ENCODE measurements around the gene SLC2A5.

Gene SLC2A5

DNA sequence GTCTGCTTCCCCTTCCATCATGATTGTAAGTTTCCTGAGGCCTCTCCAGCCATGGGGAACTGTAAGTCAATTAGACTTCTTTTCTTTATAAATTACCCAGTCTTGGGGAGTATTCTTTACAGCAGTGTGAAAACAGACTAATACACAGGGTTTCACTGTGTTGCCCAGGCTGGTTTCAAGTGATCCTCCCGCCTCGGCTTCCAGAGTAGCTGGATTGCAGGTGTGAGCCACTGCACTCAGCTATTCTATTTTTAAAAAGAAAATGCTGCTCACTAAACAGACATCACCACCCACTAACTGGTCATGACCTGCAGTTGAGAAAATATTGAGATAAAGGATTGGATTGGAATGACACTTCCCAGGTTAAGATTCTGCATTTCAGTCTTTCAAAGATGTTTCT, 22.4 kb downstream of the SLC2A5 start:
- no peak overlapping the region for H2BK15ac ChIP-seq (ENCODE audit: low read depth, poor library complexity, severe bottlenecking)

DNA sequence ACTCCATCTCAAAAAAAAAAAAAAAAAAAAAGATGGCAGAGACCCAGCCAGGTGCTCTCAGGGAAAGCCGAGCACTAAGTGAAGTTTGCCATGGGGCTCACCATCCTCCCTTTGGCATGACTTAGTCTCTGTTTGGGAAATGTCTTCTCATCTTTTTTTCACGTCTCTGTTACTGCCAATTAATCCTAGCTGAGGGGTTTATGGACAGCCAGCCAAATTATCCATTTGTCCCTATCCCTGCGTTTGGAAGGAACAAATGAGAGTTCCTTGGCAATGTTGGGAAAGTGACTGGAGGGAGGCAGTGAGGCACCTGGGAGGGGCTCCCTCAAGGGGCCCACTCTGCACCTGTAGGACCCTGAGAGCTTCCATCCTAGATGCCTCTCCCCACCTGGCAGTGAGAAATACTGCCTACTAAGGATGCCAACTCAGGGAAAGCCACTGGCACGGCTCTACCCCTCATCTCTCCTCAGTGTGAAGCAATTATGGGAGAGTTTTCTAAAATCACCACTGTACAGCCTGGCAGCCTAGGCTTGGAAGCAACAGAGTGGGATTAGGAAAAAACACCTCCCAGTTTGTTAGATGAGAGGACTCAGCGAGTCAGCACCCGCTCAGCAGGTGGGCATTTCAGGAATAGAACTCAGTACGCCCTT, 23.4 kb downstream of the SLC2A5 start:
- Histone ChIP-seq H3K4me1 (ENCODE audit: control insufficient read depth, insufficient read depth, low read depth, low read length) (peaks cover 5% of the 10 kb centered on the region), H4K8ac (ENCODE audit: low read length) (no peak overlapping the region), H2AK5ac (ENCODE audit: low read length, severe bottlenecking) (no peak overlapping the region), H3K9me3 (ENCODE audit: control insufficient read depth, low read length) (no peaks in the 10 kb centered on the region), H2BK5ac (ENCODE audit: low read depth, low read length, poor library complexity, severe bottlenecking) (no peak overlapping the region), H3K9ac (ENCODE audit: low read length) (no peak overlapping the region), H3K4me3 (ENCODE audit: insufficient read depth in 1 of 2, low read depth in 1 of 2, low read length in 2 of 2) (no peak overlapping the region), H4K91ac (ENCODE audit: low read length) (no peak overlapping the region), H2BK12ac (ENCODE audit: low read length in 2 of 2) (no peak overlapping the region), H3K4me2 (ENCODE audit: low read length, poor library complexity, severe bottlenecking) (no peak overlapping the region), H3K23ac (ENCODE audit: low read length in 2 of 2) (no peak overlapping the region), H3K14ac (ENCODE audit: low read length in 2 of 2) (no peak overlapping the region), H3K27ac (ENCODE audit: low read length, poor library complexity, severe bottlenecking) (no peak overlapping the region), H2BK120ac (ENCODE audit: low read depth, low read length) (no peak overlapping the region), H3K79me1 (replicated peaks; ENCODE audit: low read length, poor library complexity, severe bottlenecking) (no peaks in the 10 kb centered on the region), H3K4ac (ENCODE audit: low read depth in 1 of 2, low read length in 2 of 2) (no peak overlapping the region), H3K18ac (ENCODE audit: low read depth in 1 of 2, low read length in 2 of 2) (no peak overlapping the region), H3K27me3 (ENCODE audit: control insufficient read depth in 1 of 2, insufficient read depth in 1 of 2, low read length in 2 of 2) (no peaks in the 10 kb centered on the region), H2BK15ac (ENCODE audit: low read depth, poor library complexity, severe bottlenecking) (no peak overlapping the region), H3K36me3 (ENCODE audit: control insufficient read depth in 1 of 2, insufficient read depth in 2 of 2, low read depth in 1 of 2, low read length in 2 of 2) (peaks cover 0 to 37% of the 10 kb centered on the region in 2 experiments), H2AFZ (ENCODE audit: low read depth, low read length) (no peak overlapping the region)
- WGBS = 92% methylated on average over 5 of the region's 7 CpGs
- no peak for DNase-seq

More for the DNA sequence above, 22.4 kb downstream of the SLC2A5 start:
- no peak overlapping the region for H4K8ac ChIP-seq (ENCODE audit: low read length)
- 86% methylated on average over 2 of the region's 2 CpGs for WGBS
- H3K23ac ChIP-seq (ENCODE audit: low read length in 2 of 2) = no peak overlapping the region
- H2AFZ ChIP-seq (ENCODE audit: low read depth, low read length) = no peak overlapping the region
- H3K9me3 ChIP-seq (ENCODE audit: control insufficient read depth, low read length) = no peaks in the 10 kb centered on the region
- H2BK5ac ChIP-seq (ENCODE audit: low read depth, low read length, poor library complexity, severe bottlenecking) = no peak overlapping the region
- H3K79me1 ChIP-seq (replicated peaks; ENCODE audit: low read length, poor library complexity, severe bottlenecking) = no peaks in the 10 kb centered on the region
- H3K18ac ChIP-seq (ENCODE audit: low read depth in 1 of 2, low read length in 2 of 2) = no peak overlapping the region
- H2BK12ac ChIP-seq (ENCODE audit: low read length in 2 of 2) = no peak overlapping the region
- H3K4ac ChIP-seq (ENCODE audit: low read depth in 1 of 2, low read length in 2 of 2) = no peak overlapping the region
- no peak overlapping the region for H4K91ac ChIP-seq (ENCODE audit: low read length)
- no peak overlapping the region for H3K4me3 ChIP-seq (ENCODE audit: insufficient read depth in 1 of 2, low read depth in 1 of 2, low read length in 2 of 2)
- H3K4me2 ChIP-seq (ENCODE audit: low read length, poor library complexity, severe bottlenecking) = no peak overlapping the region
- H3K14ac ChIP-seq (ENCODE audit: low read length in 2 of 2) = no peak overlapping the region
- H3K4me1 ChIP-seq (ENCODE audit: control insufficient read depth, insufficient read depth, low read depth, low read length) = peaks cover 5% of the 10 kb centered on the region
- no peak overlapping the region for H2BK120ac ChIP-seq (ENCODE audit: low read depth, low read length)
- H3K36me3 ChIP-seq (ENCODE audit: control insufficient read depth in 1 of 2, insufficient read depth in 2 of 2, low read depth in 1 of 2, low read length in 2 of 2) = peaks cover 0 to 32% of the 10 kb centered on the region in 2 experiments
- no peak overlapping the region for H2AK5ac ChIP-seq (ENCODE audit: low read length, severe bottlenecking)
- H3K27ac ChIP-seq (ENCODE audit: low read length, poor library complexity, severe bottlenecking) = no peak overlapping the region
- no peaks in the 10 kb centered on the region for H3K27me3 ChIP-seq (ENCODE audit: control insufficient read depth in 1 of 2, insufficient read depth in 1 of 2, low read length in 2 of 2)
- no peak for DNase-seq
- H3K9ac ChIP-seq (ENCODE audit: low read length) = no peak overlapping the region

DNA sequence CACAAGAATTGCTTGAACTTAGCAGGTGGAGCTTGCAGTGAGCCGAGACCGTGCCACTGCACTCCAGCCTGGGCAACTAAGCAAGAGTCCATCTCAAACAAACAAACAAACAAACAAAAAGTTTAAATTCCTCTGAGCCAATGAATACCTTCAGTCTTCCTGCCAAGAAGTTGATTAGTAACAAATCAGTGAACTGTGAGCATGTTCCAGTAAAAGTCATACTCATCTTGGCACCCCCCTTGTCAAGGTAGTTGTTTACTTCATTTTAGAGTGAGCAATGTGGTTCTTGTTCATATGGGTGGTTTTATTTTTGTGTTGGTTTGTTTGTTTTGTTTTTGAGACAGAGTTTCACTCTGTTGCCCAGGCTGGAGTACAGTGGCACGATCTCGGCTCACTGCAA, 25.2 kb downstream of the SLC2A5 start:
- no peak overlapping the region for H2BK120ac ChIP-seq (ENCODE audit: low read depth, low read length)

DNA sequence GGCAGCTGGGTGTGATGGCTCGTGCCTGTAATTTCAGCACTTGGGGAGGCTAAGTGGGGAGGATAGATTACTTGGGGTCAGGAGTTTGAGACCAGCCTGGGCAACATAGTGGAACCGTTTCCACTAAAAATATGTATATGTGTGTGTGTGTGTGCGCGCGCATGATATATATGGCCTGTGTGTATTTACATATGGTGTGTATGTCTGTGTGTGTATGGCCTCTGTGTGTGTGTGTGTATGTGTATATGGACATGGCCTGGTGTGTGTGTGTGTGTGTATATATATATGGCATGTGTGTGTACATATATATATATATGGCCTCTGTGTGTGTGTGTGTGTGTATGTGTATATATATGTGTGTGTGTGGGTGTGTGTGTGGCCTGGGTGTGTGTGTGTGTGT, 27.2 kb downstream of the SLC2A5 start:
- no peak overlapping the region for H2AK5ac ChIP-seq (ENCODE audit: low read length, severe bottlenecking)
- H3K23ac ChIP-seq (ENCODE audit: low read length in 2 of 2) = no peak overlapping the region
- no peak overlapping the region for H3K4ac ChIP-seq (ENCODE audit: low read depth in 1 of 2, low read length in 2 of 2)
- H2AFZ ChIP-seq (ENCODE audit: low read depth, low read length) = no peak overlapping the region
- H3K79me1 ChIP-seq (replicated peaks; ENCODE audit: low read length, poor library complexity, severe bottlenecking) = no peaks in the 10 kb centered on the region
- H3K27me3 ChIP-seq (ENCODE audit: control insufficient read depth in 1 of 2, insufficient read depth in 1 of 2, low read length in 2 of 2) = no peaks in the 10 kb centered on the region
- H4K91ac ChIP-seq (ENCODE audit: low read length) = no peak overlapping the region
- no peak overlapping the region for H3K9ac ChIP-seq (ENCODE audit: low read length)
- WGBS = 90% methylated on average over 5 of the region's 5 CpGs
- H3K27ac ChIP-seq (ENCODE audit: low read length, poor library complexity, severe bottlenecking) = no peak overlapping the region
- no peak overlapping the region for H3K18ac ChIP-seq (ENCODE audit: low read depth in 1 of 2, low read length in 2 of 2)
- no peak for DNase-seq
- H2BK12ac ChIP-seq (ENCODE audit: low read length in 2 of 2) = no peak overlapping the region
- no peak overlapping the region for H4K8ac ChIP-seq (ENCODE audit: low read length)
- H3K4me2 ChIP-seq (ENCODE audit: low read length, poor library complexity, severe bottlenecking) = no peak overlapping the region
- no peak overlapping the region for H2BK120ac ChIP-seq (ENCODE audit: low read depth, low read length)
- H3K36me3 ChIP-seq (ENCODE audit: control insufficient read depth in 1 of 2, insufficient read depth in 2 of 2, low read depth in 1 of 2, low read length in 2 of 2) = peaks cover 0 to 47% of the 10 kb centered on the region in 2 experiments
- peaks cover 5% of the 10 kb centered on the region for H3K4me1 ChIP-seq (ENCODE audit: control insufficient read depth, insufficient read depth, low read depth, low read length)
- H3K4me3 ChIP-seq (ENCODE audit: insufficient read depth in 1 of 2, low read depth in 1 of 2, low read length in 2 of 2) = no peak overlapping the region
- no peak overlapping the region for H3K14ac ChIP-seq (ENCODE audit: low read length in 2 of 2)
- H3K9me3 ChIP-seq (ENCODE audit: control insufficient read depth, low read length) = no peaks in the 10 kb centered on the region
- no peak overlapping the region for H2BK5ac ChIP-seq (ENCODE audit: low read depth, low read length, poor library complexity, severe bottlenecking)
- H2BK15ac ChIP-seq (ENCODE audit: low read depth, poor library complexity, severe bottlenecking) = no peak overlapping the region

More for the DNA sequence above, 25.2 kb downstream of the SLC2A5 start:
- no peak overlapping the region for H2AFZ ChIP-seq (ENCODE audit: low read depth, low read length)
- H3K79me1 ChIP-seq (replicated peaks; ENCODE audit: low read length, poor library complexity, severe bottlenecking) = no peaks in the 10 kb centered on the region
- H3K27ac ChIP-seq (ENCODE audit: low read length, poor library complexity, severe bottlenecking) = no peak overlapping the region
- 99% methylated on average over 4 of the region's 4 CpGs for WGBS
- no peaks in the 10 kb centered on the region for H3K27me3 ChIP-seq (ENCODE audit: control insufficient read depth in 1 of 2, insufficient read depth in 1 of 2, low read length in 2 of 2)
- no peak overlapping the region for H3K14ac ChIP-seq (ENCODE audit: low read length in 2 of 2)
- no peak overlapping the region for H3K4ac ChIP-seq (ENCODE audit: low read depth in 1 of 2, low read length in 2 of 2)
- H3K23ac ChIP-seq (ENCODE audit: low read length in 2 of 2) = no peak overlapping the region
- DNase-seq = no peak
- no peak overlapping the region for H3K4me3 ChIP-seq (ENCODE audit: insufficient read depth in 1 of 2, low read depth in 1 of 2, low read length in 2 of 2)
- no peak overlapping the region for H2BK15ac ChIP-seq (ENCODE audit: low read depth, poor library complexity, severe bottlenecking)
- no peak overlapping the region for H2BK12ac ChIP-seq (ENCODE audit: low read length in 2 of 2)
- no peak overlapping the region for H3K9ac ChIP-seq (ENCODE audit: low read length)
- no peak overlapping the region for H4K8ac ChIP-seq (ENCODE audit: low read length)
- no peak overlapping the region for H4K91ac ChIP-seq (ENCODE audit: low read length)
- no peak overlapping the region for H2AK5ac ChIP-seq (ENCODE audit: low read length, severe bottlenecking)
- H3K9me3 ChIP-seq (ENCODE audit: control insufficient read depth, low read length) = no peaks in the 10 kb centered on the region
- no peak overlapping the region for H3K4me2 ChIP-seq (ENCODE audit: low read length, poor library complexity, severe bottlenecking)
- no peak overlapping the region for H3K18ac ChIP-seq (ENCODE audit: low read depth in 1 of 2, low read length in 2 of 2)
- H3K36me3 ChIP-seq (ENCODE audit: control insufficient read depth in 1 of 2, insufficient read depth in 2 of 2, low read depth in 1 of 2, low read length in 2 of 2) = peaks cover 0 to 45% of the 10 kb centered on the region in 2 experiments
- no peak overlapping the region for H2BK5ac ChIP-seq (ENCODE audit: low read depth, low read length, poor library complexity, severe bottlenecking)
- peaks cover 5% of the 10 kb centered on the region for H3K4me1 ChIP-seq (ENCODE audit: control insufficient read depth, insufficient read depth, low read depth, low read length)
